ENCODE measurements around the gene GNAQ. TPM values are rescaled to one million over a fixed set of nuclear protein-coding genes. Genes with fewer than 3 reads are reported as not detected.
A peak's percentile ranks its signal among the peaks of the same experiment; 100 is the strongest.

The GNAQ gene
- polyA plus RNA-seq, 1 of the 3 experiments (the other 2 are of a cell fraction), result 20.9 TPM

DNA sequence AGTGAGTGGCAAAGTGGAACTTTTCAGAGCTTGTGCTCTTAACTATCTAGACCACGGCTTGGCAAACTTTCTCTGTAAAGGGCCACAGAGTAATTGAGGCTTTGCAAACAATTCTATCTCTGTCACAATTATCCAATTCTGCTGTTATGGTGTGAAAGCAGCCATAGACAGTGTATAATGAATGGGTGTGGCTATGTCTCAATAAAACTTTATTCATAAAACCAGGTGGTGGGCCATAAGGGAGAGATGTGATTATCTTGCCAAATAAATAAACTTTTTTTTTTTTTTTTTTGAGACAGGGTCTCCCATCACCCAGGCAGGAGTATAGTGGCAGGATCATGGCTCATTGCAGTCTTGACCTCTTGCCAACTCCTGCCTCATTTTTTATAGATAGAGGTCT, 304.8 kb downstream of the GNAQ start:
- no peak overlapping the region for H2AFZ ChIP-seq (ENCODE audit: low read depth)
- POLR2A ChIA-PET, result no interaction called here
- H3K9me2 ChIP-seq, result no peaks in the 10 kb centered on the region
- no peaks in the 10 kb centered on the region for H3K9me3 ChIP-seq
- H3K4me3 ChIP-seq (ENCODE audit: low read depth in 2 of 2, low read length in 1 of 2), result no peak overlapping the region
- H3F3A ChIP-seq (replicated peaks; ENCODE audit: insufficient read depth), result peaks cover 31% of the 10 kb centered on the region
- H4K20me1 ChIP-seq (ENCODE audit: insufficient read depth), result no peaks in the 10 kb centered on the region
- no peak overlapping the region for H3K4me2 ChIP-seq
- H3K36me3 ChIP-seq (replicated peaks in 1 of 2; ENCODE audit: control insufficient read depth in 1 of 2, insufficient read depth in 2 of 2, low read length in 1 of 2), result peaks cover 37 to 41% of the 10 kb centered on the region in 2 experiments
- H3K27ac ChIP-seq (ENCODE audit: low read depth in 2 of 2, low read length in 1 of 2), result peak overlapping the region in 1 of 2 experiments; percentile 38; a peak in 3 of 4 replicates
- no peak for TF ChIP-seq RXRA (IDR thresholded peaks at IDR 0.05; ENCODE audit: borderline replicate concordance, low read depth)
- TF ChIP-seq USF2 (IDR thresholded peaks at IDR 0.05; ENCODE audit: borderline replicate concordance, low read depth, low read length), result no peak
- no peak for TF ChIP-seq SIN3A (IDR thresholded peaks at IDR 0.05; ENCODE audit: borderline replicate concordance, low read depth, low read length)
- TF ChIP-seq TAF1 (IDR thresholded peaks at IDR 0.05; ENCODE audit: borderline replicate concordance, low read depth, low read length), result no peak
- TF ChIP-seq FOSL2 (IDR thresholded peaks at IDR 0.05; ENCODE audit: borderline replicate concordance, low read depth), result no peak
- TF ChIP-seq RAD21 (IDR thresholded peaks at IDR 0.05; ENCODE audit: low read length), result no peak
- TF ChIP-seq EP300 (IDR thresholded peaks at IDR 0.05; ENCODE audit: borderline replicate concordance in 1 of 2, low read depth in 1 of 2, low read length in 1 of 2), result no peak
- TF ChIP-seq, protein P1, sequence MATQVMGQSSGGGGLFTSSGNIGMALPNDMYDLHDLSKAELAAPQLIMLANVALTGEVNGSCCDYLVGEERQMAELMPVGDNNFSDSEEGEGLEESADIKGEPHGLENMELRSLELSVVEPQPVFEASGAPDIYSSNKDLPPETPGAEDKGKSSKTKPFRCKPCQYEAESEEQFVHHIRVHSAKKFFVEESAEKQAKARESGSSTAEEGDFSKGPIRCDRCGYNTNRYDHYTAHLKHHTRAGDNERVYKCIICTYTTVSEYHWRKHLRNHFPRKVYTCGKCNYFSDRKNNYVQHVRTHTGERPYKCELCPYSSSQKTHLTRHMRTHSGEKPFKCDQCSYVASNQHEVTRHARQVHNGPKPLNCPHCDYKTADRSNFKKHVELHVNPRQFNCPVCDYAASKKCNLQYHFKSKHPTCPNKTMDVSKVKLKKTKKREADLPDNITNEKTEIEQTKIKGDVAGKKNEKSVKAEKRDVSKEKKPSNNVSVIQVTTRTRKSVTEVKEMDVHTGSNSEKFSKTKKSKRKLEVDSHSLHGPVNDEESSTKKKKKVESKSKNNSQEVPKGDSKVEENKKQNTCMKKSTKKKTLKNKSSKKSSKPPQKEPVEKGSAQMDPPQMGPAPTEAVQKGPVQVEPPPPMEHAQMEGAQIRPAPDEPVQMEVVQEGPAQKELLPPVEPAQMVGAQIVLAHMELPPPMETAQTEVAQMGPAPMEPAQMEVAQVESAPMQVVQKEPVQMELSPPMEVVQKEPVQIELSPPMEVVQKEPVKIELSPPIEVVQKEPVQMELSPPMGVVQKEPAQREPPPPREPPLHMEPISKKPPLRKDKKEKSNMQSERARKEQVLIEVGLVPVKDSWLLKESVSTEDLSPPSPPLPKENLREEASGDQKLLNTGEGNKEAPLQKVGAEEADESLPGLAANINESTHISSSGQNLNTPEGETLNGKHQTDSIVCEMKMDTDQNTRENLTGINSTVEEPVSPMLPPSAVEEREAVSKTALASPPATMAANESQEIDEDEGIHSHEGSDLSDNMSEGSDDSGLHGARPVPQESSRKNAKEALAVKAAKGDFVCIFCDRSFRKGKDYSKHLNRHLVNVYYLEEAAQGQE (IDR thresholded peaks at IDR 0.05; ENCODE audit: low read depth, low read length), result no peak
- no peak for TF ChIP-seq MAX (IDR thresholded peaks at IDR 0.05; ENCODE audit: low read depth)
- CTCF ChIA-PET, result no interaction called here
- H3K9ac ChIP-seq, result no peak overlapping the region
- peaks cover 8% of the 10 kb centered on the region; the same call in 1 of the 2 replicates for H3K79me2 ChIP-seq (ENCODE audit: insufficient read depth)
- H3K27me3 ChIP-seq (ENCODE audit: insufficient read depth), result no peaks in the 10 kb centered on the region
- 95% methylated on average over 1 of the region's 1 CpG for WGBS (ENCODE audit: low lambda C conversion rate)
- H3K4me1 ChIP-seq (ENCODE audit: control insufficient read depth in 1 of 2, insufficient read depth in 2 of 2, low read depth in 1 of 2, low read length in 1 of 2), result peaks cover 17 to 18% of the 10 kb centered on the region in 2 experiments; a peak in 3 of 4 replicates
- DNase-seq, result no peak

- ChIA-PET POLR2A (no interaction called here), CTCF (no interaction called here)
- Histone ChIP-seq H3F3A (replicated peaks; ENCODE audit: insufficient read depth) (peaks cover 31% of the 10 kb centered on the region), H3K36me3 (replicated peaks in 1 of 2; ENCODE audit: control insufficient read depth in 1 of 2, insufficient read depth in 2 of 2, low read length in 1 of 2) (peaks cover 37 to 41% of the 10 kb centered on the region in 2 experiments), H3K9ac (no peak overlapping the region), H3K4me2 (no peak overlapping the region), H3K79me2 (ENCODE audit: insufficient read depth) (peaks cover 8% of the 10 kb centered on the region; the same call in 1 of the 2 replicates), H2AFZ (ENCODE audit: low read depth) (no peak overlapping the region), H3K9me2 (no peaks in the 10 kb centered on the region), H3K4me3 (ENCODE audit: low read depth in 2 of 2, low read length in 1 of 2) (no peak overlapping the region), H3K9me3 (no peaks in the 10 kb centered on the region), H3K27ac (ENCODE audit: low read depth in 2 of 2, low read length in 1 of 2) (peak overlapping the region in 1 of 2 experiments; percentile 38; a peak in 2 of 4 replicates), H3K27me3 (ENCODE audit: insufficient read depth) (no peaks in the 10 kb centered on the region), H3K4me1 (ENCODE audit: control insufficient read depth in 1 of 2, insufficient read depth in 2 of 2, low read depth in 1 of 2, low read length in 1 of 2) (peaks cover 12% of the 10 kb centered on the region in 2 experiments; a peak in 2 of 4 replicates), H4K20me1 (ENCODE audit: insufficient read depth) (no peaks in the 10 kb centered on the region)
- no peak for TF ChIP-seq SIN3A (IDR thresholded peaks at IDR 0.05; ENCODE audit: borderline replicate concordance, low read depth, low read length)
- no peak for TF ChIP-seq TCF12 (IDR thresholded peaks at IDR 0.05)
- TF ChIP-seq TEAD4 (IDR thresholded peaks at IDR 0.05; ENCODE audit: borderline replicate concordance, insufficient read depth), result no peak
- TF ChIP-seq, protein P2, sequence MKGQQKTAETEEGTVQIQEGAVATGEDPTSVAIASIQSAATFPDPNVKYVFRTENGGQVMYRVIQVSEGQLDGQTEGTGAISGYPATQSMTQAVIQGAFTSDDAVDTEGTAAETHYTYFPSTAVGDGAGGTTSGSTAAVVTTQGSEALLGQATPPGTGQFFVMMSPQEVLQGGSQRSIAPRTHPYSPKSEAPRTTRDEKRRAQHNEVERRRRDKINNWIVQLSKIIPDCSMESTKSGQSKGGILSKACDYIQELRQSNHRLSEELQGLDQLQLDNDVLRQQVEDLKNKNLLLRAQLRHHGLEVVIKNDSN (IDR thresholded peaks at IDR 0.05; ENCODE audit: borderline replicate concordance, low read depth), result no peak
- no peak for TF ChIP-seq FOXM1 (IDR thresholded peaks at IDR 0.05; ENCODE audit: low read depth)
- TF ChIP-seq EZH2phosphoT487 (IDR thresholded peaks at IDR 0.05; ENCODE audit: borderline replicate concordance, low read depth), result no peak
- no peak for TF ChIP-seq MXI1 (IDR thresholded peaks at IDR 0.05; ENCODE audit: low read depth, low read length)
- no peak for TF ChIP-seq EP300 (IDR thresholded peaks at IDR 0.05; ENCODE audit: borderline replicate concordance in 1 of 2, low read depth in 1 of 2, low read length in 1 of 2)
- TF ChIP-seq FOXJ3 (CRISPR knock-in tag; IDR thresholded peaks at IDR 0.05), result no peak
- no peak for TF ChIP-seq RFX5 (IDR thresholded peaks at IDR 0.05; ENCODE audit: low read length)
- DNase-seq, result no peak
These were observed 305.3 kb downstream of the GNAQ start for GRCh38 chr9:77726289-77726688.

All from SK-N-SH (cell line).